ENCODE measurements around the gene RCAN3. TPM values are rescaled to one million over a fixed set of nuclear protein-coding genes. Genes with fewer than 3 reads are reported as not detected.
"Not testable (repeated sequence)": the region's sequence is repeated elsewhere in the genome, so short reads cannot be mapped to it uniquely, and the experiment has no call there.

The RCAN3 gene
- total RNA-seq, 1 donor from 2014 or later, result 31.9 TPM

DNA sequence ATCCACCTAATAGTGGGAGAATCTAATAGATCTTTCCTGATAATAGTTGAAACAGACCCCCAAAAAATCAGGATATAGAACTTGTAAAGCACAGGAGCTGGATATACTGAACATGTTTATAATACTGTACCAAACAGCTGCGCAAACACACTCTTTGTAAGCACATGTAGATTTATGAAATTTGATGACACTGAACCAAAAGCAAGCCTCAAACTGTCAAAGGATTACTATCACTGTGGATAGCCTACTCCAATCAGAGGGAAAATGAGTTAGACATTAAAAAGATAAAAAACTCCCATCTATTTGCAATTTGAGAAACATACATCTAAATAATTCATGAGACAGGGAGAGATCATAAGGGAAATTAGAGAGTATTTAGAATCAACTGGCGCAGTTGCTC, 26.1 kb downstream of the RCAN3 start:
- Mint-ChIP-seq H3K36me3 (ENCODE audit: low read depth) (peaks cover 45% of the 10 kb centered on the region), H3K4me1 (ENCODE audit: low read depth) (peaks cover 14% of the 10 kb centered on the region), H3K4me3 (ENCODE audit: low read depth) (no peak overlapping the region), H3K9me3 (no peaks in the 10 kb centered on the region), H3K27me3 (ENCODE audit: low read depth) (no peaks in the 10 kb centered on the region), H3K27ac (no peak overlapping the region)
- intact Hi-C loops (cut with micrococcal nuclease), result no loop called here
- no peak for DNase-seq (ENCODE audit: low spot score)

DNA sequence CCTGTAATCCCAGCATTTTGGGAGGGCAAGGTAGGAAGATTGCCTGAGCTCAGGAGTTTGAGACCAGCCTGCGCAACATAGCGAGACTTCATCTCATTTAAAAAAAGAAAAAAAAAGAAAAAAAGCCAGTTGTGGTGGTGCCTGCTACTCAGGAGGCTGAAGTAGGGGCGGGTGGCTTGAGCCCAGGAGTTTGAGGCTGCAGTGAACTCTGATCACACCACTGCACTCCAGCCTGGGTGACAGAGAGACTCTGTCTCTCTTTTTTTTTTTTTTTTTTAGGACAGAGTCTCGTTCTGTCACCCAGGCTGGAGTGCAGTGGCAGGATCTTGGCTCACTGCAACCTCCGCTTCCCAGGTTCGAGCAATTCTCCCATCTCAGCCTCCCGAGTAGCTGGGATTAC, 26.7 kb downstream of the RCAN3 start:
- DNase-seq (ENCODE audit: low spot score); H3K27ac Mint-ChIP-seq; H3K4me3 Mint-ChIP-seq (ENCODE audit: low read depth); H3K27me3 Mint-ChIP-seq (ENCODE audit: low read depth); intact Hi-C loops (cut with micrococcal nuclease); H3K9me3 Mint-ChIP-seq: not testable (repeated sequence)
- peaks cover 49% of the 10 kb centered on the region for H3K36me3 Mint-ChIP-seq (ENCODE audit: low read depth)
- peaks cover 19% of the 10 kb centered on the region for H3K4me1 Mint-ChIP-seq (ENCODE audit: low read depth)

DNA sequence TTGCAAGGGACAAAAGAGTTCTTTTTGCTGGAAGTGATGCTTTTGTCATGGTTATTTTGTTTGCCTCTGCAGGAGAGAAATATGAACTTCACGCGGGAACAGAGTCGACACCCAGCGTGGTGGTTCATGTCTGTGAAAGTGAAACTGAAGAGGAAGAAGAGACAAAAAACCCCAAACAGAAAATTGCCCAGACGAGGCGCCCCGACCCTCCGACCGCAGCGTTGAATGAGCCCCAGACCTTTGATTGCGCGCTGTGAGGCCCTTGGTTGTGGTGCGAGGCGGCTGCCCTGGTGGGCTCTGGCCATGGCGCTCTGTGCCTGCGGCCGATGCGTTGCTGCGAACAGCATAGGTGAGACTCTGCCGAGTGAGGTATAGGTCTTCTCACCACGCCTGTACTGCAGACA, 32.4 kb downstream of the RCAN3 start:
- H3K27ac Mint-ChIP-seq, result peak overlapping the region; percentile 98
- peaks cover 52% of the 10 kb centered on the region for H3K4me1 Mint-ChIP-seq (ENCODE audit: low read depth)
- intact Hi-C loops (cut with micrococcal nuclease), result loop anchor here (1.0 to 10.0 kb wide), 3 partner anchors 33 to 340 kb away; partner anchors contain the start of genes NIPAL3 and RCAN3
- no peaks in the 10 kb centered on the region for H3K27me3 Mint-ChIP-seq (ENCODE audit: low read depth)
- peak overlapping the region; percentile 78 for H3K4me3 Mint-ChIP-seq (ENCODE audit: low read depth)
- H3K9me3 Mint-ChIP-seq, result no peaks in the 10 kb centered on the region
- H3K36me3 Mint-ChIP-seq (ENCODE audit: low read depth), result peaks cover 62% of the 10 kb centered on the region
- peak; percentile 74 for DNase-seq (ENCODE audit: low spot score)

DNA sequence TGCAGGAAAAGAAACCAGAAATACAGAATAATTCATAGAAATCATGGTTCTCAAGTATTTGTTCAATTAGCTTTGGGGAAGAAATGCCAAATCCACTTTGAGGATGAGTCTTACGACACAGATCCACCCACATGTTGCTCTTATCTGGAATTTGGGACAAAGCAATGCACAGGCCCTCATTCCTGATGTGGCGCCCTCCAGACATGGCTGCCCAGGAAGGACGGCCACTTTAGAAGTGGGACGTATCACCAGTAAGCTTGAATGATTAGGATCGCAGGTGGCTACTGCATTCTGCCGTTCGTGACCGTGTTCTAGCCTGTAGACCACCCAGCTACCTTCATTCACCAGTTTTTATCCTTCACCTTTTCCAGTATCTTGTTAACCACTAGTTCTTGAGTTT, 33.1 kb downstream of the RCAN3 start:
- H3K27ac Mint-ChIP-seq, result peak overlapping the region; percentile 98
- H3K36me3 Mint-ChIP-seq (ENCODE audit: low read depth), result peaks cover 63% of the 10 kb centered on the region
- H3K4me1 Mint-ChIP-seq (ENCODE audit: low read depth), result peaks cover 57% of the 10 kb centered on the region
- H3K9me3 Mint-ChIP-seq, result no peaks in the 10 kb centered on the region
- H3K27me3 Mint-ChIP-seq (ENCODE audit: low read depth), result no peaks in the 10 kb centered on the region
- intact Hi-C loops (cut with micrococcal nuclease), result loop anchor here (1.0 to 10.0 kb wide), 3 partner anchors 33 to 341 kb away; partner anchors contain the start of genes NIPAL3 and RCAN3
- H3K4me3 Mint-ChIP-seq (ENCODE audit: low read depth), result peak overlapping the region; percentile 78
- no peak for DNase-seq (ENCODE audit: low spot score)

DNA sequence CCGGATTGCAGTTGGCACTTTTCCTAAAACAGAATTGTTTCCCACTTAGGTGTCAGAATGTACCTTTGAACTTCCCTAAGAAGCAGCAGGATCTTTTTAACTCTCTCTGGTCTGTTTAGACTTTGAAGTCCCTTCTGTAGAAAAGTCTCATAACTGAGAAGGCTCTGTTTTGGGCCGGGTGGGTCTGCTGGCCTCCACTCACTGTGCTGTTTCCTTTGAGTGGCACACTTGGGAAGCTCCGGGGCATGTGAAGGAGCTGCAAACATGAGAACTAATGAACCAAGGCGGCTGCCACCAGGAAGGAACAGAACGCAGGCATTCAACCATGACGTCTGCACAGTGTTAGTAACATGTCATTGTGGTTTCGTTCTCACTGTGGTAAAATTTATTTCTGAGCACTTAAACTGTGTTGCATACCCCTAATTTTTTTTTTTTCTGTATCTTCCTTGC, 33.8 kb downstream of the RCAN3 start:
- H3K36me3 Mint-ChIP-seq (ENCODE audit: low read depth), result peaks cover 62% of the 10 kb centered on the region
- peak overlapping the region; percentile 98 for H3K27ac Mint-ChIP-seq
- H3K4me3 Mint-ChIP-seq (ENCODE audit: low read depth), result peak overlapping the region; percentile 76
- no peaks in the 10 kb centered on the region for H3K27me3 Mint-ChIP-seq (ENCODE audit: low read depth)
- DNase-seq (ENCODE audit: low spot score), result peak; percentile 43
- peaks cover 64% of the 10 kb centered on the region for H3K4me1 Mint-ChIP-seq (ENCODE audit: low read depth)
- no peaks in the 10 kb centered on the region for H3K9me3 Mint-ChIP-seq
- intact Hi-C loops (cut with micrococcal nuclease), result loop anchor here (10.0 kb wide), 1 partner anchor 342 kb away; no protein-coding TSS in a partner anchor

DNA sequence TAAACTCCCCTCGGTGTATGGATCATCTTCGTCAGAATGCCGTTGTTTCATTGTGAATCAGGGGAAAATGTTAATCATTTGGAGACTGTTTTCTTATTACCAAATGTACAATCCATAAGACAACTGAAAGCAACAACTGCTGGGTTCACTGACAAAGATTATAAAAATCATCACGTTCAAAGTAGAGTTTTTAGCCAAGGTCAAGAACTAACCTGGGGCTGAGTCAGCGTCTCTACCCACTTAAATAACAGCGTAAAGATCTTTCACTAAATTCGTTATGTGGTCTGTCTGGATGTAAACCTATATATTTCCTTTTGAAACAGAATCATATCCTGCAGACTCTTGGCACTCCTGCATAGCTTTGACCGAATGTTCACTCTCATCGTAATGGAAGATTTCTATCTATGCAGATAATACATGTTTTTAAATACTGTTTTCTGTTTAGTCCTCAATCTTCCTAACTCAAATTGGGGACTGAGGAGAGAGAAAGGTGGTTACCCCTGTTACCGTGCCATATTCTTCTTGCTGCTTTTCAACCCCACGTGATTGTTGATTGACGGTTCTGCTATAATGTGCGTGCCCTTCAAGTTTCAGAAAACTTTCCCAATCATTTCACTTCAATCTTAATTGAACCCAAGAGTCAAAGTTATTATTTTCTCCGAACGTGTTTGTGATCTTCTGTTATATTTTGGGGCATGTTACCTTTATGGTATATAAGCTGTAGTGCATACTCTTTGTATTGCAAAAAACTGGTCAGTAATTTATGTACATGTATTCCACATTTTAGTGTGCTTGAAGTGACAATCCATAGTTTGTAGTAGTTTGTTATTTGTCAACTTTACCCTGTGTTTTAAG, 37.6 kb downstream of the RCAN3 start:
- Mint-ChIP-seq H3K27ac (peak overlapping the region; percentile 82), H3K36me3 (ENCODE audit: low read depth) (peaks cover 39% of the 10 kb centered on the region), H3K4me1 (ENCODE audit: low read depth) (peaks cover 63% of the 10 kb centered on the region), H3K9me3 (no peaks in the 10 kb centered on the region), H3K4me3 (ENCODE audit: low read depth) (peak overlapping the region; percentile 37), H3K27me3 (ENCODE audit: low read depth) (no peaks in the 10 kb centered on the region)
- DNase-seq (ENCODE audit: low spot score), result no peak
- intact Hi-C loops (cut with micrococcal nuclease), result loop anchor here (1.0 to 2.0 kb wide), 3 partner anchors 47 to 103 kb away; partner anchors contain the start of gene SRRM1

DNA sequence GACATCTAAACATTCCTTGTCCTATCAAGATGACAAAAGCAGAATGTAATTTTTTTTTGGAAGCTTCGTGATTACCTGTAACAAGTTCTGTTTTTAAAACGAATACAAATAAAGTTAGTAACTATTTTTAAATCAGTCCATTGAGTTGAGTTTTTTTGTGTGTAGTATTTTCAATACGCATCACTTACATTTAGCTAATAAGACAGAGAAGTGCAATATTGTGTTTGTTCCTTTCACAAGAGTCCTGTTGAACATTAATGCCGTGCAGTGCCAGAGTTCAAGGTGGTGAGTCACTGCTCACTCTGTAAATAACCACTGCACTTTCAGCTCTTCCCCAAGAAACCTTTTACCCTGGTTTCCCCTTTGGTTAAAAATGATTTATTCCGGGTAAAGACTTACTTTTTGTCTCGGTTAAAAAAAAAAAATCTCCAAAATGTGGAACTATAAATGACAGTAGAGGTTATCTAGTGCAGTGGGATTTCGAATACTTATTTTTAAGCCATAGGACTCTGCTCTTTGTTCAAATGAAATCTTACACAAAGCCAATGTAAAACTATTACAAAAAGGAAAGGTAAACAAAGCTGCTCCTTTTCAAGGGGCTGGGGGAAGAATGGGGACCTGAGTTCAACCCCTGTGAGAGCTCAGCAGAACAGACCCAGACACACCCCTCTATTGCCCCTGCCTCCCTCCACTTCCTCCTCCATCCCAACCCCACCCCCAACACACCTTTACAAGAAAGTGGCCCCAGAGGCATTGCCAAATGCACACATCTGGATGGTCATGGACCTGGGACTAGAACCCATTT, 38.5 kb downstream of the RCAN3 start:
- Mint-ChIP-seq H3K4me3 (ENCODE audit: low read depth) (peak overlapping the region; percentile 37), H3K27ac (peak overlapping the region; percentile 82), H3K27me3 (ENCODE audit: low read depth) (no peaks in the 10 kb centered on the region), H3K36me3 (ENCODE audit: low read depth) (peaks cover 33% of the 10 kb centered on the region), H3K9me3 (no peaks in the 10 kb centered on the region), H3K4me1 (ENCODE audit: low read depth) (peaks cover 61% of the 10 kb centered on the region)
- DNase-seq (ENCODE audit: low spot score), result no peak
- intact Hi-C loops (cut with micrococcal nuclease), result loop anchor here (1.0 to 2.0 kb wide), 3 partner anchors 46 to 102 kb away; partner anchors contain the start of gene SRRM1

DNA sequence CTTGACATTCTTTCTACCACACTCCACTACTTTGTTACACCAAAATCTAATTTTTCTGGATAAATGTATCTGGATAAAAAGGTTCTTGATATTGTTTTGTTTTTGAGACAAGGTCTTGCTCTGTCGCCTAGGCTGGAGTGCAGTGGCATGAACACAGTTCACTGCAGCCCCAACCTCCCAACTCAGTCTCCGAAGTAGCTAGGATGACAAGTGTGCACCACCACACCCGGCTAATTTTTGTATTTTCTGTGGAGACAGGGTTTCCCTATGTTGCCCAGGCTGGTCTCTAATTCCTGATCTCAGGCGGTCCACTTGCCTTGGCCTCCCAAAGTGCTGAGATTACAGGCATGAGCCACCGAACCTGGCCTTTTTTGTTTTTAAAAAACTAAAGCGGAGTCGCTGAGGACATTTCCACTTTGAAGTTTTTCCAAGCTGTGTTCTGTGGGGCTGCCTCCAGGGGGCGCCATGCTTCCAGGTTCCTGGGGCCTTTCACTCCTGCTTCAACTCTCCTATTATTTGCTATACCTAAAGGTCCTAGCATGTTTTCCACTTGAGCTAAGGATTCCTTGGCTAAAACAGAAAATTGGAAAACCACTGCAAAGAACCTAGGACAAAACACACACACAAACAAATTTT, 39.2 kb downstream of the RCAN3 start:
- Mint-ChIP-seq H3K27me3 (ENCODE audit: low read depth) (no peaks in the 10 kb centered on the region), H3K4me1 (ENCODE audit: low read depth) (peaks cover 53% of the 10 kb centered on the region), H3K9me3 (no peaks in the 10 kb centered on the region), H3K27ac (peak overlapping the region; percentile 82), H3K4me3 (ENCODE audit: low read depth) (no peak overlapping the region), H3K36me3 (ENCODE audit: low read depth) (peaks cover 26% of the 10 kb centered on the region)
- no peak for DNase-seq (ENCODE audit: low spot score)
- intact Hi-C loops (cut with micrococcal nuclease), result loop anchor here (2.0 kb wide), 2 partner anchors 45 to 101 kb away; partner anchors contain the start of gene SRRM1

DNA sequence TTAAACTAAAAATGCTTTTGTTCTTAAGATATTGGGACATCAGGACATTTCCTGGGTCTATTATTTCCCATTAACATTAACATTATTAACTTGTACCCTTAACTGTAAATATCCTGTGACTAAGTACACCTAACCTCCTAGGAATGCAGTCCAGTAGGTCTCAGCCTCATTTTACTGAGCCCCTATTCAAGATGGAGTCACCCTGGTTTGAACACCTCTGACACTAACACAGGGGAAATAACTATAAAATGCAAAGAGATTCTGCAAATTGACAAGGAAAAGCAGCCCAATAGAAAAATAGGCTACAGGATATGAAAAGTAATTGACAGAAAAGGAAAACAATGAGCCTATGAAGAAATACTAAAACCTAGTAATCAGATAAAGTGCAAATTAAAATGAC, 41.6 kb downstream of the RCAN3 start:
- DNase-seq (ENCODE audit: low spot score), result no peak
- peaks cover 11% of the 10 kb centered on the region for H3K36me3 Mint-ChIP-seq (ENCODE audit: low read depth)
- H3K9me3 Mint-ChIP-seq, result no peaks in the 10 kb centered on the region
- peaks cover 41% of the 10 kb centered on the region for H3K4me1 Mint-ChIP-seq (ENCODE audit: low read depth)
- no peak overlapping the region for H3K27ac Mint-ChIP-seq
- no peak overlapping the region for H3K4me3 Mint-ChIP-seq (ENCODE audit: low read depth)
- intact Hi-C loops (cut with micrococcal nuclease), result no loop called here
- peaks cover 11% of the 10 kb centered on the region for H3K27me3 Mint-ChIP-seq (ENCODE audit: low read depth)

DNA sequence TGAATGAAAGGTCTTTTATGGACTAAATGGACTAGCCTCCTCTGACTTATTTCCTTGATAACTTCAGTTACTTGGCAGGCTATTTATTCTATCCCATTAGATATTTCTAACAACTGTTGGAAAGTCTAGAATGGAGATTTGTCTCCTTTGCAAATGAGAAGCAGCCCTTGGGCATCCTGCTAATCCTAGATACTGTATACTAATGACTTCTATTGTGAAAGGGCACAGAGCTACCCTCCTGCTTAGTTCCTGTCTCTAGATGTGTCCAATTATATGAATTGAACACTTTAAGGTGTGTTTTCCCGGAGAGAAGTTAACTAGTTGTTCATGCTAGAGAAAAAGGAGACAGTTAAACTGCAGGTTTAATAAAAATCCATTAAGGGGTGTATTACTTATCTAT, 43.0 kb downstream of the RCAN3 start:
- peaks cover 3% of the 10 kb centered on the region for H3K36me3 Mint-ChIP-seq (ENCODE audit: low read depth)
- peaks cover 27% of the 10 kb centered on the region for H3K4me1 Mint-ChIP-seq (ENCODE audit: low read depth)
- no peak overlapping the region for H3K4me3 Mint-ChIP-seq (ENCODE audit: low read depth)
- no peak for DNase-seq (ENCODE audit: low spot score)
- H3K27ac Mint-ChIP-seq, result no peak overlapping the region
- H3K9me3 Mint-ChIP-seq, result no peaks in the 10 kb centered on the region
- H3K27me3 Mint-ChIP-seq (ENCODE audit: low read depth), result peaks cover 16% of the 10 kb centered on the region
- intact Hi-C loops (cut with micrococcal nuclease), result no loop called here

DNA sequence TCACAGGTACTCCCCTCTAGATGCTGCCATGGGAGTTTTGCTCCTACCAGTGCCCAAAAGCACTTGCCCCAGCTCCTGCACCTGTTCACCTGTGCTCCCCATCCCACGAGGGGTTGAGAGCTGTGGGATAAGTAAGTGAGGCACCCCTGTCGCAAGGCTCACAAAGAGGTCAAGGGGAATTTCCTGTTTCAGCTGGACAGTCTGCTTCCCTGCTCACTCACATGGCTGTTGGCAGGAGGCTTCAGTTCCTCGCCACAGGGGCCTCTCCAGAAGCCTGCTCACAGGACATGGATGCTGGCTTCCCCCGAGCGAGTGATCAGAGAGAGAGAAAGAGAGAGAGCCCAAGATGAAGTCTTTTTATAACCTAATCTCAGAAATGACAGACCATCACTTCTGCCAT, 44.6 kb downstream of the RCAN3 start:
- H3K4me3 Mint-ChIP-seq (ENCODE audit: low read depth), result no peak overlapping the region
- no peaks in the 10 kb centered on the region for H3K9me3 Mint-ChIP-seq
- H3K4me1 Mint-ChIP-seq (ENCODE audit: low read depth), result peaks cover 15% of the 10 kb centered on the region
- intact Hi-C loops (cut with micrococcal nuclease), result no loop called here
- no peak overlapping the region for H3K27ac Mint-ChIP-seq
- H3K36me3 Mint-ChIP-seq (ENCODE audit: low read depth), result no peaks in the 10 kb centered on the region
- no peak for DNase-seq (ENCODE audit: low spot score)
- peaks cover 21% of the 10 kb centered on the region for H3K27me3 Mint-ChIP-seq (ENCODE audit: low read depth)

DNA sequence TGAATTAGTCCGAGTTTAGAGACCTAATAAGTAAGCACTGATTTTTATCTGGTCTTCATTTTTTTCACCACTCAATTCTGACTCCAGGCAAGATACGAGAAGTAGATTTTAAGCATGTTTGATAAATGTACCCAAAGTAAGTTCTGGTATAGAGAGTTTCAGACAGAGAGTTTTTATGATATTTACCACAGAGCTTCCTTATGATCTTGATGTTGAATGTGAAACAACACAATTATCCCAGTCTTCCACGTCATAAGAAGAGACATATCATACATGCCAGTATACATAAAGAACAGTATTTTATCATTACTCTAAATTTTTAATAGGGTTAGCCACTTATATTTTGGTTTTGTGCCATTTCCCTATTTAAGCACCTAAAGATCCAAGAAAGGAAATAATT, 45.4 kb downstream of the RCAN3 start:
- Mint-ChIP-seq H3K36me3 (ENCODE audit: low read depth) (no peaks in the 10 kb centered on the region), H3K4me3 (ENCODE audit: low read depth) (no peak overlapping the region), H3K4me1 (ENCODE audit: low read depth) (peaks cover 15% of the 10 kb centered on the region), H3K27me3 (ENCODE audit: low read depth) (peaks cover 23% of the 10 kb centered on the region), H3K27ac (no peak overlapping the region), H3K9me3 (no peaks in the 10 kb centered on the region)
- intact Hi-C loops (cut with micrococcal nuclease), result no loop called here
- DNase-seq (ENCODE audit: low spot score), result no peak

All from activated T-helper 2 cell treated with anti-CD3 and anti-CD28 coated beads, Interferon-gamma antibody, Interleukin-2, Interleukin-4, amounts not matched to agents 10 μg/mL and 5 μg/mL and 100 μg/mL, durations not matched to agents 14 hours and 24 hours and 36 hours (primary cell).